Kidney epithelial cell (primary cell): ENCODE data around the gene EGFL8. TPM values are rescaled to one million over a fixed set of nuclear protein-coding genes. Genes with fewer than 3 reads are reported as not detected.

Source experiments
- DNase-seq: peaks from one replicate; pipeline ENCODE4 v3.0.0-alpha.2; 2010; ENCODE audit warnings: low read depth
- H3K27me3 ChIP-seq: 2 replicates; pipeline ENCODE4 v1.6.0; 2011; ENCODE audit warnings: low read length; ENCODE audit not compliant: control insufficient read depth, insufficient read depth
- H3K36me3 ChIP-seq: 2 replicates; pipeline ENCODE4 v1.5.1; 2011; ENCODE audit warnings: low read length; ENCODE audit not compliant: control insufficient read depth, insufficient read depth
- H3K4me3 ChIP-seq: 2 replicates; pipeline ENCODE4 v1.5.1; 2011; ENCODE audit warnings: low read depth, mild to moderate bottlenecking, control low read depth, low read length
- total RNA-seq: library from RNA; depleted of rRNA; stranded (reverse); fragments of >200 nt; gene quantifications from 2 replicates; pipeline ENCODE4 v1.2.3, GENCODE V29; 2015
- TF ChIP-seq, protein P1 (sequence below): IDR thresholded peaks from 2 replicates; pipeline ENCODE4 v1.5.1; 2011; ENCODE audit warnings: mild to moderate bottlenecking, moderate library complexity, low read length, control low read depth, inconsistent platforms; ENCODE audit not compliant: insufficient read depth, poor library complexity, severe bottlenecking

Gene EGFL8
- total RNA-seq, 1 donor from 2014 or later, result 5.1 TPM

- no peak for DNase-seq
- TF ChIP-seq, protein P1, sequence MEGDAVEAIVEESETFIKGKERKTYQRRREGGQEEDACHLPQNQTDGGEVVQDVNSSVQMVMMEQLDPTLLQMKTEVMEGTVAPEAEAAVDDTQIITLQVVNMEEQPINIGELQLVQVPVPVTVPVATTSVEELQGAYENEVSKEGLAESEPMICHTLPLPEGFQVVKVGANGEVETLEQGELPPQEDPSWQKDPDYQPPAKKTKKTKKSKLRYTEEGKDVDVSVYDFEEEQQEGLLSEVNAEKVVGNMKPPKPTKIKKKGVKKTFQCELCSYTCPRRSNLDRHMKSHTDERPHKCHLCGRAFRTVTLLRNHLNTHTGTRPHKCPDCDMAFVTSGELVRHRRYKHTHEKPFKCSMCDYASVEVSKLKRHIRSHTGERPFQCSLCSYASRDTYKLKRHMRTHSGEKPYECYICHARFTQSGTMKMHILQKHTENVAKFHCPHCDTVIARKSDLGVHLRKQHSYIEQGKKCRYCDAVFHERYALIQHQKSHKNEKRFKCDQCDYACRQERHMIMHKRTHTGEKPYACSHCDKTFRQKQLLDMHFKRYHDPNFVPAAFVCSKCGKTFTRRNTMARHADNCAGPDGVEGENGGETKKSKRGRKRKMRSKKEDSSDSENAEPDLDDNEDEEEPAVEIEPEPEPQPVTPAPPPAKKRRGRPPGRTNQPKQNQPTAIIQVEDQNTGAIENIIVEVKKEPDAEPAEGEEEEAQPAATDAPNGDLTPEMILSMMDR, result peak; percentile 70
- no peaks in the 10 kb centered on the region for H3K27me3 ChIP-seq
- no peaks in the 10 kb centered on the region for H3K36me3 ChIP-seq
- peak overlapping the region; percentile 33 for H3K4me3 ChIP-seq
Measured at GRCh38 chr6:32194825-32195651, 30.6 kb downstream of the EGFL8 start.

GRCh38 chr6:32195652-32195901, 31.2 kb downstream of the EGFL8 start:
- Histone ChIP-seq H3K4me3 (peak overlapping the region; percentile 86), H3K27me3 (no peaks in the 10 kb centered on the region), H3K36me3 (no peaks in the 10 kb centered on the region)
- DNase-seq, result peak; percentile 98
- TF ChIP-seq, protein P1, result peak; percentile 47

GRCh38 chr6:32195902-32196681, 31.7 kb downstream of the EGFL8 start:
- Histone ChIP-seq H3K36me3 (no peaks in the 10 kb centered on the region), H3K27me3 (no peaks in the 10 kb centered on the region), H3K4me3 (peak overlapping the region; percentile 86)
- peak; percentile 52 for DNase-seq
- TF ChIP-seq, protein P1, result no peak

- TF ChIP-seq, protein P1, result no peak
- no peak for DNase-seq
- H3K36me3 ChIP-seq, result no peaks in the 10 kb centered on the region
- peaks cover 2% of the 10 kb centered on the region for H3K27me3 ChIP-seq
- peak overlapping the region; percentile 86 for H3K4me3 ChIP-seq
Measured at GRCh38 chr6:32196682-32197616, 32.6 kb downstream of the EGFL8 start.

DNA sequence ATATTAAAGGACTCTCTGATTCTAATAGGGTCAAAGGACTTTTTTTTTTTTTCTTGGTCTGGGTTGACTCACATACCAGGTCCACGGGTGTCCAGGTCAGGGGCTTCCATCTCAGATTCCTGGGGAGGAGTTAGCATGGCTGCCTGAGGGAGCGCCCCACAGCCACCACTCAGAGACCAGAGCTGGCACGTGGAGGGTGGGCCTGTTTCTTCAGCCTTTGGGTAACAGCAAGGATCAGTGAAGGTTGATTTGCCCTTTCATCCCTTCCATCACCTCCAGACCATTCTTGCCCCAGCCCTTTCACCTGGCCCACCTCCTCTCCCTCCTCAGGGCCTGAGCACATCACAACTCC, 33.9 kb downstream of the EGFL8 start:
- H3K27me3 ChIP-seq, result peaks cover 4% of the 10 kb centered on the region
- H3K4me3 ChIP-seq, result no peak overlapping the region
- TF ChIP-seq, protein P1, result no peak
- no peak for DNase-seq
- no peaks in the 10 kb centered on the region for H3K36me3 ChIP-seq
